Neural crest cell (in vitro differentiated cells): ENCODE data around the gene PTCD1. TPM values are rescaled to one million over a fixed set of nuclear protein-coding genes. Genes with fewer than 3 reads are reported as not detected.

ENCODE experiments used
- DNase-seq: peaks from one replicate; pipeline ENCODE4 v3.0.0; 2021; ENCODE audit warnings: low read depth, mixed read lengths, low spot score
- H3K27ac Mint-ChIP-seq: one replicate; pipeline ENCODE4 v1.8.0; 2021; ENCODE audit warnings: mild to moderate bottlenecking, mixed read lengths; ENCODE audit not compliant: unreplicated experiment
- H3K27me3 Mint-ChIP-seq: 2 replicates; pipeline ENCODE4 v1.8.0; 2021; ENCODE audit warnings: low read depth, mild to moderate bottlenecking, mixed read lengths
- H3K36me3 Mint-ChIP-seq: 2 replicates; pipeline ENCODE4 v1.8.0; 2021; ENCODE audit warnings: low read depth, mild to moderate bottlenecking, mixed read lengths
- H3K4me1 Mint-ChIP-seq: 2 replicates; pipeline ENCODE4 v1.8.0; 2021; ENCODE audit warnings: mixed read lengths
- H3K4me3 Mint-ChIP-seq: one replicate; pipeline ENCODE4 v1.8.0; 2021; ENCODE audit warnings: mild to moderate bottlenecking, mixed read lengths
- H3K9me3 Mint-ChIP-seq: 2 replicates; pipeline ENCODE4 v1.8.0; 2021; ENCODE audit warnings: mixed read lengths
- CTCF ChIP-seq: fragments of 200-600 bp; sonication (generic); conservative IDR thresholded peaks from 2 replicates; pipeline ENCODE4 v1.5.0; 2021; ENCODE audit warnings: antibody characterized with exemption, mild to moderate bottlenecking
- total RNA-seq: library from RNA; stranded (reverse); gene quantifications from 2 replicates; pipeline ENCODE4 v1.2.1, GENCODE V29; 2021

Gene PTCD1
- total RNA-seq, 1 donor from 2014 or later, result 11.1 TPM

DNA sequence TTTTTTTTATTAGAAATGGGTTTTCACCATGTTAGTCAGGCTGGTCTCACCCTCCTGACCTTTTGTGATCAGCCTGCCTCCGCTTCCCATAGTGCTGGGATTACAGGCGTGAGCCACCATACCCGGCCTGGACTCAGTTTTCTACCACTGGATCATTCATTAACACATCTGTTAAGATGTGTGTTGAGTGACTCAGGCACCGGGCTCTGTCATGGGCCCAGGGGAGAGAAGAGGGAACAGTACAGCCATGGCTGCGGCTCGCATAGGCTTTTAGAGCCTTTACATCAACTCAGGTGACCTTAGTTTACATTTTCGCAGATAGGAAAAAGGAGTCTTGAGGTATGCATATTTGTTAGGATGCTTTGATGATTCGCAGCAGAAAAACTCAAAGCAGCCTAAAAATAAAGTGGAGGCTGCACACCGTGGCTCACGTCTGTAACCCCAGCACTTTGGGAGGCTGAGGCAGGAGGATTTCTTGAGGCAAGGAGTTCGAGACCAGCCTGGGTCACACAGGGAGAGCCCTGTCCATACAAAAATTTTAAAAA is 67.2 kb downstream of the PTCD1 start:
- TF ChIP-seq CTCF, result no peak
- DNase-seq, result no peak
- Mint-ChIP-seq H3K36me3 (peaks cover 9% of the 10 kb centered on the region), H3K9me3 (no peaks in the 10 kb centered on the region), H3K4me3 (peak overlapping the region; percentile 69), H3K4me1 (peaks cover 15% of the 10 kb centered on the region), H3K27ac (no peak overlapping the region), H3K27me3 (peaks cover 5% of the 10 kb centered on the region)

- no peak for TF ChIP-seq CTCF
- DNase-seq, result no peak
- Mint-ChIP-seq H3K4me1 (peaks cover 17% of the 10 kb centered on the region), H3K27ac (peak overlapping the region; percentile 67), H3K36me3 (peaks cover 15% of the 10 kb centered on the region), H3K27me3 (peaks cover 5% of the 10 kb centered on the region), H3K9me3 (no peaks in the 10 kb centered on the region), H3K4me3 (no peak overlapping the region)
These were observed 68.7 kb downstream of the PTCD1 start for GRCh38 chr7:99369767-99370391.

- peaks cover 15% of the 10 kb centered on the region for H3K36me3 Mint-ChIP-seq
- peak overlapping the region; percentile 67 for H3K27ac Mint-ChIP-seq
- H3K9me3 Mint-ChIP-seq, result no peaks in the 10 kb centered on the region
- no peak overlapping the region for H3K4me3 Mint-ChIP-seq
- no peak for TF ChIP-seq CTCF
- peaks cover 5% of the 10 kb centered on the region for H3K27me3 Mint-ChIP-seq
- H3K4me1 Mint-ChIP-seq, result peaks cover 17% of the 10 kb centered on the region
- DNase-seq, result no peak
These were observed 69.7 kb downstream of the PTCD1 start for GRCh38 chr7:99368750-99369389.

Other genes starting within 250 kb of the PTCD1 start
- gene KPNA7, start 230.7 kb downstream of the PTCD1 start, total RNA-seq, result not detected in 2 replicates
- gene MYH16, start 166.0 kb downstream of the PTCD1 start, total RNA-seq, result not detected in 2 replicates
- gene ARPC1A, start 112.9 kb downstream of the PTCD1 start, total RNA-seq, result 214 and 216 TPM in 2 replicates
- 67.7 and 71.6 TPM in 2 replicates for gene ARPC1B, start 64.1 kb downstream of the PTCD1 start, total RNA-seq
- 146 and 155 TPM in 2 replicates for gene PDAP1, start 30.2 kb downstream of the PTCD1 start, total RNA-seq
- gene BUD31, start 29.8 kb downstream of the PTCD1 start, total RNA-seq, result 107 and 108 TPM in 2 replicates
- 111 and 117 TPM in 2 replicates for gene CPSF4, start 145 bp upstream of the PTCD1 start, total RNA-seq
- 403 and 423 TPM in 2 replicates for gene ATP5MF, start 27.4 kb upstream of the PTCD1 start, total RNA-seq
- 25.6 and 27.8 TPM in 2 replicates for gene ZNF789, start 34.1 kb upstream of the PTCD1 start, total RNA-seq
- gene ZNF394, start 61.5 kb upstream of the PTCD1 start, total RNA-seq, result 17.5 and 19.5 TPM in 2 replicates
- gene ZKSCAN5, start 65.9 kb upstream of the PTCD1 start, total RNA-seq, result 21.5 and 21.7 TPM in 2 replicates
- gene FAM200A, start 113.3 kb upstream of the PTCD1 start, total RNA-seq, result 10.6 and 10.9 TPM in 2 replicates
- gene ZNF655, start 119.8 kb upstream of the PTCD1 start, total RNA-seq, result 56.0 and 57.0 TPM in 2 replicates
- 0.91 and 1.8 TPM in 2 replicates for gene TMEM225B, start 159.5 kb upstream of the PTCD1 start, total RNA-seq
- gene ZSCAN25, start 178.1 kb upstream of the PTCD1 start, total RNA-seq, result 23.4 and 26.4 TPM in 2 replicates
- gene CYP3A5, start 241.2 kb upstream of the PTCD1 start, total RNA-seq, result not detected in 2 replicates